ENCODE results near the gene TEPSIN. TPM values are rescaled to one million over a fixed set of nuclear protein-coding genes. Genes with fewer than 3 reads are reported as not detected.

The TEPSIN gene
- total and polyA plus RNA-seq, 2 of the 13 experiments (the other 11 are each of a cell fraction or from before 2014, with no cell fraction given): 16.1 to 18.8 TPM

DNA sequence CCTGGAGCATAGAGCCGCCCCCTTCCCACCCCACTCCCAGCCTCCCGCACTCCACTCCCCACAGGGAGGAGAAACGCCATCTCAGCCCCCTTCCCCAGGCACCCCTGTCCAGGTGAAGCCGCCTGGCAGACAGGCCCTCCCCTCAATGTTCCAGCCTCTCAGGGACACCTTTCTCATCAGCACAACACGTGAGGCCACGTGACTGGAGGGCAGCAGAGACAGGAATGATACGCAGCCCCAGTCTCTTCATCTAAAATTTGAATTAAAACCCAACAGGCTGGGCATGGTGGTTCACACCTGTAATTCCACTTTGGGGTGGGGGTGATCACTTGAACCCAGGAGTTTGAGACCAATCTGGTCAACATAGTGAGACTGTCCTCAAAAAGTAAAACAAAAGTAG, 52.7 kb downstream of the TEPSIN start:
- ChIA-PET POLR2A (interaction anchor here (1.2 kb wide), 1 partner anchor 143 kb away, joined by 3 read pairs; no protein-coding TSS in a partner anchor), CTCF (ENCODE audit: low intra/inter-chr PET ratio, low total read pairs) (no interaction called here)
- intact Hi-C loops (cut with micrococcal nuclease; ENCODE audit: unreplicated experiment) (no loop called here), in situ Hi-C loops (cut with HindIII; ENCODE audit: extremely low pct_ligation_motif_present, low pct_unique_long_range_greater_than_20kb) (no loop called here)
- Histone ChIP-seq H2AFZ (ENCODE audit: low read length) (no peak overlapping the region), H3K4me3 (replicated peaks in 1 of 3; ENCODE audit: insufficient read depth in 1 of 3, low read depth in 2 of 3, low read length in 3 of 3) (no peak overlapping the region), H3K36me3 (replicated peaks in 1 of 2; ENCODE audit: control insufficient read depth in 1 of 2, insufficient read depth in 2 of 2, low read length in 2 of 2) (peaks cover under 1 to 4% of the 10 kb centered on the region in 2 experiments; a peak in 2 of 5 replicates), H3K4me2 (ENCODE audit: low read depth, low read length) (peak overlapping the region; percentile 38; the same call in 1 of the 2 replicates), H3K4me1 (ENCODE audit: insufficient read depth, low read length) (peaks cover 24% of the 10 kb centered on the region), H3K9ac (ENCODE audit: insufficient read depth, low read depth, low read length) (no peak overlapping the region), H3K9me3 (ENCODE audit: low read length) (no peaks in the 10 kb centered on the region), H4K20me1 (ENCODE audit: insufficient read depth, low read length) (no peaks in the 10 kb centered on the region), H3K27me3 (ENCODE audit: control insufficient read depth in 1 of 2, insufficient read depth in 2 of 2, low read length in 2 of 2) (peaks cover 6 to 31% of the 10 kb centered on the region in 2 experiments; a peak in 3 of 5 replicates), H3K79me2 (ENCODE audit: insufficient read depth, low read length) (no peaks in the 10 kb centered on the region), H3K27ac (ENCODE audit: extremely low read length, insufficient read depth, low read length) (no peak overlapping the region)
- ATAC-seq (no peak), FAIRE-seq (no peak), DNase-seq (ENCODE audit: low spot score) (no peak)
- no TSS peak for BruUV-seq (replicated peaks)
- TF ChIP-seq, protein P1, sequence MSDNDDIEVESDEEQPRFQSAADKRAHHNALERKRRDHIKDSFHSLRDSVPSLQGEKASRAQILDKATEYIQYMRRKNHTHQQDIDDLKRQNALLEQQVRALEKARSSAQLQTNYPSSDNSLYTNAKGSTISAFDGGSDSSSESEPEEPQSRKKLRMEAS (IDR thresholded peaks at IDR 0.05): peak; percentile 30; the same call in 1 of the 2 replicates
- TF ChIP-seq, protein P2, sequence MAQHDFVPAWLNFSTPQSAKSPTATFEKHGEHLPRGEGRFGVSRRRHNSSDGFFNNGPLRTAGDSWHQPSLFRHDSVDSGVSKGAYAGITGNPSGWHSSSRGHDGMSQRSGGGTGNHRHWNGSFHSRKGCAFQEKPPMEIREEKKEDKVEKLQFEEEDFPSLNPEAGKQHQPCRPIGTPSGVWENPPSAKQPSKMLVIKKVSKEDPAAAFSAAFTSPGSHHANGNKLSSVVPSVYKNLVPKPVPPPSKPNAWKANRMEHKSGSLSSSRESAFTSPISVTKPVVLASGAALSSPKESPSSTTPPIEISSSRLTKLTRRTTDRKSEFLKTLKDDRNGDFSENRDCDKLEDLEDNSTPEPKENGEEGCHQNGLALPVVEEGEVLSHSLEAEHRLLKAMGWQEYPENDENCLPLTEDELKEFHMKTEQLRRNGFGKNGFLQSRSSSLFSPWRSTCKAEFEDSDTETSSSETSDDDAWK (CRISPR knock-in tag; IDR thresholded peaks at IDR 0.05): no peak
- TF ChIP-seq PRMT3 (CRISPR knock-in tag; IDR thresholded peaks at IDR 0.05; ENCODE audit: borderline replicate concordance, low read depth) (no peak), ZFX (CRISPR knock-in tag; IDR thresholded peaks at IDR 0.05; ENCODE audit: low read depth) (peak; percentile 44; the same call in 1 of the 2 replicates), MEIS2 (CRISPR knock-in tag; IDR thresholded peaks at IDR 0.05) (no peak), FOXA3 (CRISPR knock-in tag; IDR thresholded peaks at IDR 0.05) (no peak), ZNF737 (CRISPR knock-in tag; IDR thresholded peaks at IDR 0.05; ENCODE audit: borderline replicate concordance) (no peak), BHLHE40 (IDR thresholded peaks at IDR 0.05; ENCODE audit: low read length) (peak; percentile 14; the same call in 1 of the 2 replicates)
- TF ChIP-seq, protein P3, sequence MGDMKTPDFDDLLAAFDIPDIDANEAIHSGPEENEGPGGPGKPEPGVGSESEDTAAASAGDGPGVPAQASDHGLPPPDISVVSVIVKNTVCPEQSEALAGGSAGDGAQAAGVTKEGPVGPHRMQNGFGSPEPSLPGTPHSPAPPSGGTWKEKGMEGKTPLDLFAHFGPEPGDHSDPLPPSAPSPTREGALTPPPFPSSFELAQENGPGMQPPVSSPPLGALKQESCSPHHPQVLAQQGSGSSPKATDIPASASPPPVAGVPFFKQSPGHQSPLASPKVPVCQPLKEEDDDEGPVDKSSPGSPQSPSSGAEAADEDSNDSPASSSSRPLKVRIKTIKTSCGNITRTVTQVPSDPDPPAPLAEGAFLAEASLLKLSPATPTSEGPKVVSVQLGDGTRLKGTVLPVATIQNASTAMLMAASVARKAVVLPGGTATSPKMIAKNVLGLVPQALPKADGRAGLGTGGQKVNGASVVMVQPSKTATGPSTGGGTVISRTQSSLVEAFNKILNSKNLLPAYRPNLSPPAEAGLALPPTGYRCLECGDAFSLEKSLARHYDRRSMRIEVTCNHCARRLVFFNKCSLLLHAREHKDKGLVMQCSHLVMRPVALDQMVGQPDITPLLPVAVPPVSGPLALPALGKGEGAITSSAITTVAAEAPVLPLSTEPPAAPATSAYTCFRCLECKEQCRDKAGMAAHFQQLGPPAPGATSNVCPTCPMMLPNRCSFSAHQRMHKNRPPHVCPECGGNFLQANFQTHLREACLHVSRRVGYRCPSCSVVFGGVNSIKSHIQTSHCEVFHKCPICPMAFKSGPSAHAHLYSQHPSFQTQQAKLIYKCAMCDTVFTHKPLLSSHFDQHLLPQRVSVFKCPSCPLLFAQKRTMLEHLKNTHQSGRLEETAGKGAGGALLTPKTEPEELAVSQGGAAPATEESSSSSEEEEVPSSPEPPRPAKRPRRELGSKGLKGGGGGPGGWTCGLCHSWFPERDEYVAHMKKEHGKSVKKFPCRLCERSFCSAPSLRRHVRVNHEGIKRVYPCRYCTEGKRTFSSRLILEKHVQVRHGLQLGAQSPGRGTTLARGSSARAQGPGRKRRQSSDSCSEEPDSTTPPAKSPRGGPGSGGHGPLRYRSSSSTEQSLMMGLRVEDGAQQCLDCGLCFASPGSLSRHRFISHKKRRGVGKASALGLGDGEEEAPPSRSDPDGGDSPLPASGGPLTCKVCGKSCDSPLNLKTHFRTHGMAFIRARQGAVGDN (CRISPR knock-in tag; IDR thresholded peaks at IDR 0.05): peak; percentile 60
- TF ChIP-seq, protein P4, sequence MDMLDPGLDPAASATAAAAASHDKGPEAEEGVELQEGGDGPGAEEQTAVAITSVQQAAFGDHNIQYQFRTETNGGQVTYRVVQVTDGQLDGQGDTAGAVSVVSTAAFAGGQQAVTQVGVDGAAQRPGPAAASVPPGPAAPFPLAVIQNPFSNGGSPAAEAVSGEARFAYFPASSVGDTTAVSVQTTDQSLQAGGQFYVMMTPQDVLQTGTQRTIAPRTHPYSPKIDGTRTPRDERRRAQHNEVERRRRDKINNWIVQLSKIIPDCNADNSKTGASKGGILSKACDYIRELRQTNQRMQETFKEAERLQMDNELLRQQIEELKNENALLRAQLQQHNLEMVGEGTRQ (IDR thresholded peaks at IDR 0.05; ENCODE audit: low read depth, low read length): peak; percentile 51
- TF ChIP-seq, protein P4 (CRISPR knock-in tag; IDR thresholded peaks at IDR 0.05; ENCODE audit: borderline replicate concordance): no peak; the same call in 1 of the 2 replicates
- 39% methylated on average over 4 of the region's 7 CpGs for WGBS (ENCODE audit: low lambda C conversion rate)
